HG03520 (cell line): Measurements from ENCODE around the gene GABRA5.

Experiments used
- ATAC-seq: cut with Tn5 transposase; IDR thresholded peaks from one replicate; pipeline ENCODE4 v1.9.1; 2021; ENCODE audit warnings: mild to moderate bottlenecking, moderate library complexity; ENCODE audit not compliant: unreplicated experiment

GABRA5 gene

DNA sequence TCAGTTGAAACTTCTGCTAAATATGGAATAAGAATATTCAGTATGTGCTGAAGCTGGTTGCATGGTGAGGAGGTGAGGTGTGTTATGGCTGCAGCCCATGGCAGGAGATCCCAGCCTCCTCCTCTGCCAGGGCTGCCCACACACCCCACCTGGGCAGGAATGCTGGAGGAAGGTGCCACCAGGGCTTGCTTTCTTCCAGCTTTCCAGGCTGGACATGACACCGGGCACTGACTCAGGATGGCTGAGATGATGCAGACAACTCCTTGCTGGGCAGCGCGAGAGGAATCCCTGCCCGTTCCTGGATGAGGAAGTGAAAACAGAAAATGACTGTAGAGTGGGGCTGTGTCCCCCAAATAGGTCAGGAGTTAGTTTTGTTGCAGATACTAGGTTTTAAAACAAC is 118.2 kb downstream of the GABRA5 start:
- no peak for ATAC-seq

DNA sequence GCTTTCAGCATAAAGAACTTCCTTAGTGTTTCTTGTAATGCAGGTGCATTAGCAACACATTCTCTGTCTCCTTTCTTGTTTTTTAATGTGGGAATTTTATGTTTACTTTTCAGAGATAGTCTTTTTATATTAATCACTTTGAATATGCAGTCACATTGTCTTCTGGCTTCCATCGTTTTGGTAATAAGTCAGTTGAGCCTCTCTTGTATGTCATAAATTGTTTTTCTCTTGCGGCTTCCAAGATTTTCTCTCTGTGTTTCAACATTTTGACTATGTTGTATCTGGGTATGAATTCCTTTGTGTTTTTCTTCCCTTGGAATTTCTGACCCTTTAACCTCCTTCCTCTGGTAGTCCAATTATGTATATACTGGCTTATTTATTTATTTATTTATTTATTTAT is 129.4 kb downstream of the GABRA5 start:
- ATAC-seq, result no peak
